ENCODE data around the gene RHEB. TPM values are rescaled to one million over a fixed set of nuclear protein-coding genes. Genes with fewer than 3 reads are reported as not detected.

RHEB gene
- total and polyA plus RNA-seq, 2 of the 4 experiments (the other 2 are of a cell fraction), result 19.7 to 67.2 TPM

GRCh38 chr7:151432658-151433521 is 86.8 kb downstream of the RHEB start:
- H4K20me1 ChIP-seq (ENCODE audit: insufficient read depth, low read length), result no peaks in the 10 kb centered on the region
- intact Hi-C loops (cut with micrococcal nuclease), result no loop called here
- no peak overlapping the region for H3K4ac ChIP-seq (ENCODE audit: low read depth, low read length)
- no peak overlapping the region for H4K5ac ChIP-seq (ENCODE audit: low read depth, low read length)
- H2AK9ac ChIP-seq (replicated peaks; ENCODE audit: low read depth, low read length, poor library complexity), result peak overlapping the region; percentile 10
- no TSS peak for BruUV-seq (replicated peaks)
- H3K4me1 ChIP-seq (ENCODE audit: control insufficient read depth, insufficient read depth, low read length), result peaks cover 20% of the 10 kb centered on the region
- H3K18ac ChIP-seq (ENCODE audit: low read depth, low read length), result no peak overlapping the region
- no peak for DNase-seq
- ChIA-PET CTCF (no interaction called here), POLR2A (ENCODE audit: unreplicated experiment) (no interaction called here)
- no peak overlapping the region for H4K8ac ChIP-seq (ENCODE audit: low read depth in 2 of 2, low read length in 2 of 2)
- H3K79me1 ChIP-seq (ENCODE audit: low read depth in 1 of 2, low read length in 2 of 2), result no peaks in the 10 kb centered on the region
- H4K91ac ChIP-seq (ENCODE audit: insufficient read depth, low read depth, low read length), result no peak overlapping the region
- H3K27ac ChIP-seq (ENCODE audit: insufficient read depth, low read length), result no peak overlapping the region
- no CpG with 5 or more reads among the region's 14 CpGs for WGBS, 2 experiments (ENCODE audit: extremely low coverage in 2 of 2, insufficient read length in 1 of 2)
- H3K4me2 ChIP-seq (ENCODE audit: low read depth, low read length), result no peak overlapping the region
- H3K36me3 ChIP-seq (ENCODE audit: control insufficient read depth, insufficient read depth, low read length), result no peaks in the 10 kb centered on the region
- in situ Hi-C loops (cut with MboI; ENCODE audit: low sequenced_read_pairs), result no loop called here
- no peak overlapping the region for H2BK20ac ChIP-seq (ENCODE audit: low read depth, low read length)
- peaks cover 7% of the 10 kb centered on the region for H3K9me1 ChIP-seq (ENCODE audit: insufficient read depth, low read length)
- ATAC-seq (ENCODE audit: low read depth), result no peak
- H3K23ac ChIP-seq (ENCODE audit: low read depth, low read length), result no peak overlapping the region
- H3K9ac ChIP-seq (ENCODE audit: low read depth, low read length), result no peak overlapping the region
- H2AFZ ChIP-seq (replicated peaks; ENCODE audit: low read length, poor library complexity), result peak overlapping the region; percentile 59
- dilution Hi-C loops (cut with HindIII; ENCODE audit: low sequenced_read_pairs, unreplicated experiment), result no loop called here
- H3K4me3 ChIP-seq (ENCODE audit: insufficient read depth, low read depth, low read length), result no peak overlapping the region
- no peak overlapping the region for H3K14ac ChIP-seq (replicated peaks; ENCODE audit: low read depth, low read length)
- H2BK5ac ChIP-seq (ENCODE audit: low read depth, low read length, poor library complexity, severe bottlenecking), result no peak overlapping the region
- H2BK15ac ChIP-seq (ENCODE audit: low read depth, low read length), result no peak overlapping the region
- no peak overlapping the region for H3K56ac ChIP-seq (ENCODE audit: extremely low read depth, insufficient read depth, low read length)
- no peak overlapping the region; the same call in 1 of the 2 replicates for H2AK5ac ChIP-seq (ENCODE audit: low read depth, low read length)
- H3K9me3 ChIP-seq (ENCODE audit: control insufficient read depth, insufficient read depth, low read length), result no peaks in the 10 kb centered on the region
- no peak overlapping the region for H2BK120ac ChIP-seq (ENCODE audit: low read depth, low read length)
- H3K27me3 ChIP-seq (ENCODE audit: control insufficient read depth, insufficient read depth, low read length), result peaks cover 4% of the 10 kb centered on the region; the same call in 1 of the 2 replicates
- no peak for TF ChIP-seq POLR2A (IDR thresholded peaks at IDR 0.05; ENCODE audit: low read depth, low read length)
- no peak for TF ChIP-seq SMC3 (IDR thresholded peaks at IDR 0.05; ENCODE audit: low read depth, low read length)
- TF ChIP-seq CEBPB (IDR thresholded peaks at IDR 0.05; ENCODE audit: low read depth, low read length), result no peak
- no peak for TF ChIP-seq NFE2L2 (IDR thresholded peaks at IDR 0.05; ENCODE audit: low read depth, low read length)
- TF ChIP-seq RCOR1 (IDR thresholded peaks at IDR 0.05; ENCODE audit: insufficient replicate concordance, low read length), result no peak
- TF ChIP-seq MAZ (IDR thresholded peaks at IDR 0.05; ENCODE audit: borderline replicate concordance, low read depth, low read length), result no peak
- TF ChIP-seq RAD21 (IDR thresholded peaks at IDR 0.05; ENCODE audit: low read length), result no peak
- TF ChIP-seq, protein P1, sequence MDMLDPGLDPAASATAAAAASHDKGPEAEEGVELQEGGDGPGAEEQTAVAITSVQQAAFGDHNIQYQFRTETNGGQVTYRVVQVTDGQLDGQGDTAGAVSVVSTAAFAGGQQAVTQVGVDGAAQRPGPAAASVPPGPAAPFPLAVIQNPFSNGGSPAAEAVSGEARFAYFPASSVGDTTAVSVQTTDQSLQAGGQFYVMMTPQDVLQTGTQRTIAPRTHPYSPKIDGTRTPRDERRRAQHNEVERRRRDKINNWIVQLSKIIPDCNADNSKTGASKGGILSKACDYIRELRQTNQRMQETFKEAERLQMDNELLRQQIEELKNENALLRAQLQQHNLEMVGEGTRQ (IDR thresholded peaks at IDR 0.05; ENCODE audit: low read depth, low read length), result no peak
- no peak for TF ChIP-seq CHD1 (IDR thresholded peaks at IDR 0.05; ENCODE audit: low read depth, low read length)
- no peak for TF ChIP-seq FOS (IDR thresholded peaks at IDR 0.05; ENCODE audit: low read depth, low read length)
- TF ChIP-seq MXI1 (IDR thresholded peaks at IDR 0.05; ENCODE audit: borderline replicate concordance, low read depth, low read length), result no peak
- no peak for TF ChIP-seq MAFK (IDR thresholded peaks at IDR 0.05; ENCODE audit: low read depth, low read length)
- no peak for TF ChIP-seq CTCF (conservative IDR thresholded peaks at IDR 0.05; ENCODE audit: low read depth, low read length)
- no peak for TF ChIP-seq RFX5 (IDR thresholded peaks at IDR 0.05; ENCODE audit: low read depth, low read length)
- TF ChIP-seq, protein P2, sequence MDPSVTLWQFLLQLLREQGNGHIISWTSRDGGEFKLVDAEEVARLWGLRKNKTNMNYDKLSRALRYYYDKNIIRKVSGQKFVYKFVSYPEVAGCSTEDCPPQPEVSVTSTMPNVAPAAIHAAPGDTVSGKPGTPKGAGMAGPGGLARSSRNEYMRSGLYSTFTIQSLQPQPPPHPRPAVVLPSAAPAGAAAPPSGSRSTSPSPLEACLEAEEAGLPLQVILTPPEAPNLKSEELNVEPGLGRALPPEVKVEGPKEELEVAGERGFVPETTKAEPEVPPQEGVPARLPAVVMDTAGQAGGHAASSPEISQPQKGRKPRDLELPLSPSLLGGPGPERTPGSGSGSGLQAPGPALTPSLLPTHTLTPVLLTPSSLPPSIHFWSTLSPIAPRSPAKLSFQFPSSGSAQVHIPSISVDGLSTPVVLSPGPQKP (IDR thresholded peaks at IDR 0.05; ENCODE audit: borderline replicate concordance, low read depth, low read length), result no peak
